A549 (cell line): ENCODE results near the gene GLOD4. TPM values are rescaled to one million over a fixed set of nuclear protein-coding genes. Genes with fewer than 3 reads are reported as not detected.

Experiments used
- ATAC-seq, 2 experiments: fragments of 200-7000 bp in 1 of 2; fragments of >200 bp in 1 of 2; cut with Nextera tagmentation in 1 of 2; cut with Tn5 transposase in 1 of 2; 3 replicates each; pipeline versions ENCODE4 v1.8.0 to v1.9.1; 2018 to 2020; ENCODE audit warnings: mild to moderate bottlenecking in 1 of 2, moderate library complexity in 1 of 2
- CTCF ChIA-PET: fragments of 300-600 bp; sonication (Branson Sonifier 250); formaldehyde crosslinking; extraction: SDS; loops from one replicate; lab custom pipeline; 2021; ENCODE audit warnings: antibody characterized with exemption, inconsistent platforms; lab: Yijun Ruan, JAX
- POLR2A ChIA-PET: fragments of 350-600 bp; formaldehyde crosslinking; extraction: SDS; loops from one replicate; lab custom pipeline; 2021; ENCODE audit warnings: antibody characterized with exemption, inconsistent platforms; lab: Yijun Ruan, JAX
- DNase-seq, 2 experiments: peaks; one replicate each; pipeline versions ENCODE4 v3.0.0 to v3.0.0-alpha.2; 2011 to 2016; ENCODE audit warnings: low read depth in 1 of 2, low spot score in 1 of 2
- FAIRE-seq: peaks from 2 replicates; lab custom pipeline; 2011; peaks lifted over from hg19 to GRCh38; lab: Jason Lieb, UNC
- H3K27ac ChIP-seq, 2 experiments: fragments of >200 bp; sonication (Bioruptor Twin); formaldehyde crosslinking; 3 replicates each; pipeline ENCODE4 v1.5.1; 2016 to 2017
- H3K4me1 ChIP-seq: fragments of >200 bp; sonication (Bioruptor Twin); formaldehyde crosslinking; 3 replicates; pipeline ENCODE4 v1.6.1; 2016
- H3K4me2 ChIP-seq: fragments of >200 bp; sonication (Bioruptor Twin); formaldehyde crosslinking; 3 replicates; pipeline ENCODE4 v1.6.1; 2016
- H3K4me3 ChIP-seq: fragments of >200 bp; sonication (Bioruptor Twin); formaldehyde crosslinking; 3 replicates; pipeline ENCODE4 v1.5.1; 2016
- H3K9me3 ChIP-seq: fragments of >200 bp; sonication (Bioruptor Twin); formaldehyde crosslinking; 3 replicates; pipeline ENCODE4 v1.6.1; 2016
- ATOH8 ChIP-seq: fragments of 250-450 bp; sonication (Bioruptor Pico); IDR thresholded peaks from 2 replicates; pipeline ENCODE4 v1.5.0; 2020; ENCODE audit warnings: low read depth, mild to moderate bottlenecking, moderate library complexity
- BCL3 ChIP-seq: fragments of >200 bp; sonication (Bioruptor Twin); formaldehyde crosslinking; IDR thresholded peaks from 3 replicates; pipeline ENCODE4 v1.6.1; 2016
- CBX8 ChIP-seq: fragments of 200-600 bp; sonication (generic); IDR thresholded peaks from 2 replicates; pipeline ENCODE4 v1.6.1; 2016
- CHD2 ChIP-seq: fragments of 150-350 bp; IDR thresholded peaks from 2 replicates; pipeline ENCODE4 v1.6.1; 2014; ENCODE audit warnings: low read length; ENCODE audit not compliant: partially characterized antibody
- CHD4 ChIP-seq: fragments of 200-600 bp; sonication (generic); IDR thresholded peaks from 2 replicates; pipeline ENCODE4 v1.6.1; 2016; ENCODE audit warnings: antibody characterized with exemption, mild to moderate bottlenecking, borderline replicate concordance
- CTCF ChIP-seq: fragments of >200 bp; sonication (Bioruptor Twin); formaldehyde crosslinking; IDR thresholded peaks from 3 replicates; pipeline ENCODE4 v1.5.1; 2016
- EP300 ChIP-seq, 2 experiments: fragments of >200 bp; sonication (Bioruptor Twin); formaldehyde crosslinking; IDR thresholded peaks; 2 replicates in 1 of 2; 3 replicates in 1 of 2; pipeline ENCODE4 v1.6.1; 2016 to 2017
- ESRRA ChIP-seq: fragments of 150-350 bp; IDR thresholded peaks from 2 replicates; pipeline ENCODE4 v1.6.1; 2014; ENCODE audit warnings: mild to moderate bottlenecking, low read length, borderline replicate concordance
- FOSB ChIP-seq: fragments of 250-450 bp; sonication (Bioruptor Pico); IDR thresholded peaks from 2 replicates; pipeline ENCODE4 v1.5.0; 2020; ENCODE audit warnings: mild to moderate bottlenecking, moderate library complexity
- FOXS1 ChIP-seq: fragments of 250-450 bp; sonication (Bioruptor Pico); IDR thresholded peaks from 2 replicates; pipeline ENCODE4 v1.5.0; 2020; ENCODE audit warnings: mild to moderate bottlenecking, moderate library complexity
- HDAC2 ChIP-seq: fragments of 200-600 bp; sonication (generic); IDR thresholded peaks from 2 replicates; pipeline ENCODE4 v1.6.1; 2016
- HEYL ChIP-seq: fragments of 250-450 bp; sonication (Bioruptor Pico); IDR thresholded peaks from 2 replicates; pipeline ENCODE4 v1.8.0; 2021; ENCODE audit warnings: mild to moderate bottlenecking, moderate library complexity
- HOXA7 ChIP-seq: fragments of 250-450 bp; sonication (Bioruptor Pico); IDR thresholded peaks from 2 replicates; pipeline ENCODE4 v1.5.0; 2020; ENCODE audit warnings: mild to moderate bottlenecking, moderate library complexity
- HOXB13 ChIP-seq: fragments of 250-450 bp; sonication (Bioruptor Pico); IDR thresholded peaks from 2 replicates; pipeline ENCODE4 v1.5.0; 2020; ENCODE audit warnings: low read depth, mild to moderate bottlenecking, moderate library complexity
- KDM1A ChIP-seq: fragments of 200-600 bp; sonication (generic); IDR thresholded peaks from 2 replicates; pipeline ENCODE4 v1.6.1; 2016; ENCODE audit warnings: low read depth, mild to moderate bottlenecking
- KDM5A ChIP-seq: fragments of 200-600 bp; sonication (generic); IDR thresholded peaks from 2 replicates; pipeline ENCODE4 v1.6.1; 2016; ENCODE audit warnings: antibody characterized with exemption, mild to moderate bottlenecking
- MAZ ChIP-seq: fragments of 150-350 bp; IDR thresholded peaks from 2 replicates; pipeline ENCODE4 v1.6.1; 2014; ENCODE audit warnings: antibody characterized with exemption, low read depth, low read length, borderline replicate concordance
- NR3C1 ChIP-seq: fragments of >200 bp; sonication (Bioruptor Twin); formaldehyde crosslinking; IDR thresholded peaks from 3 replicates; pipeline ENCODE4 v1.6.1; 2017
- PHF8 ChIP-seq: fragments of 200-600 bp; sonication (generic); IDR thresholded peaks from 2 replicates; pipeline ENCODE4 v1.6.1; 2016; ENCODE audit warnings: low read depth, mild to moderate bottlenecking, antibody characterized with exemption, moderate library complexity, borderline replicate concordance
- RARB ChIP-seq: fragments of 250-450 bp; sonication (Bioruptor Pico); IDR thresholded peaks from 2 replicates; pipeline ENCODE4 v1.8.0; 2021; ENCODE audit warnings: mild to moderate bottlenecking, moderate library complexity
- RCOR1 ChIP-seq: fragments of 150-350 bp; IDR thresholded peaks from 2 replicates; pipeline ENCODE4 v1.6.1; 2014; ENCODE audit warnings: antibody characterized with exemption, low read length, low read depth
- RFX5 ChIP-seq: fragments of 450-650 bp; IDR thresholded peaks from 2 replicates; pipeline ENCODE4 v1.7.1; 2014; ENCODE audit warnings: antibody characterized with exemption, mild to moderate bottlenecking, moderate library complexity
- SREBF2 ChIP-seq: fragments of 450-650 bp; IDR thresholded peaks from 2 replicates; pipeline ENCODE4 v1.6.1; 2014; ENCODE audit warnings: mild to moderate bottlenecking, moderate library complexity
- USF2 ChIP-seq: fragments of 450-650 bp; IDR thresholded peaks from 2 replicates; pipeline ENCODE4 v1.6.1; 2014; ENCODE audit warnings: antibody characterized with exemption
- ZNF302 ChIP-seq: fragments of 250-450 bp; sonication (Bioruptor Pico); IDR thresholded peaks from 2 replicates; pipeline ENCODE4 v1.9.0; 2021; ENCODE audit warnings: inconsistent platforms, mild to moderate bottlenecking, moderate library complexity
- WGBS: methylation state at CpG from one replicate; pipeline ENCODE4 v1.1.6; 2017; ENCODE audit errors: missing lambda C conversion rate; 5-methylcytosine and 5-hydroxymethylcytosine counted together
- polyA plus RNA-seq, 4 experiments: library from polyadenylated mRNA; depleted of rRNA in 3 of 4; stranded (reverse); fragments of >200 nt; fragmentation: RNase III in 1 of 4; extraction: RNeasy Plus Mini Kit Qiagen cat#74134 plus additional on column Dnase treatment in 1 of 4; gene quantifications; 2 replicates in 3 of 4; 3 replicates in 1 of 4; pipeline ENCODE4 v1.2.3, GENCODE V29; 2011 to 2017

Gene GLOD4
- polyA plus RNA-seq, 2 of the 4 experiments (the other 2 are of a cell fraction): 133 to 141 TPM

GRCh38 chr17:781805-782731, at the start of gene GLOD4, which contains the start of gene MRM3 (continued):
- TF ChIP-seq CHD2 (no peak), PHF8 (peak; percentile 85; the same call in 1 of the 2 replicates), RFX5 (no peak; the same call in 1 of the 2 replicates), HDAC2 (peak; percentile 98), CBX8 (no peak), SREBF2 (no peak), ZNF302 (CRISPR knock-in tag) (no peak), CHD4 (no peak), USF2 (peak; percentile 69), NR3C1 (no peak), FOSB (no peak), ESRRA (no peak), RARB (CRISPR knock-in tag) (no peak), BCL3 (peak; percentile 81; the same call in 2 of the 3 replicates), MAZ (no peak)

GRCh38 chr17:830950-831349, 48.9 kb upstream of the GLOD4 start:
- FAIRE-seq: no peak
- no peak overlapping the region for H3K4me2 ChIP-seq
- WGBS: 88% methylated on average over 7 of the region's 7 CpGs
- peaks cover 8% of the 10 kb centered on the region for H3K9me3 ChIP-seq
- TF ChIP-seq HOXA7 (CRISPR knock-in tag) (no peak), HDAC2 (no peak), BCL3 (no peak), EP300 (IDR thresholded peaks at IDR 0.05) (no peak), SREBF2 (no peak), HEYL (CRISPR knock-in tag) (no peak), HOXB13 (CRISPR knock-in tag) (no peak), ATOH8 (no peak), KDM1A (no peak), FOXS1 (CRISPR knock-in tag) (no peak), RCOR1 (no peak), ESRRA (no peak), CTCF (no peak), KDM5A (no peak)
- H3K27ac ChIP-seq: no peak overlapping the region
- no peak for DNase-seq
- H3K4me1 ChIP-seq: no peaks in the 10 kb centered on the region
- H3K4me3 ChIP-seq: no peak overlapping the region
- ChIA-PET POLR2A (no interaction called here), CTCF (interaction anchor here (0.5 to 2.0 kb wide), 2 partner anchors 19 to 677 kb away, joined by 4 read pairs; no protein-coding TSS in a partner anchor)
- ATAC-seq: no peak
